NCI-H1436 treated with DMSO at 0.1 percent for 48 hours (cell line): ENCODE measurements around the gene SAP30BP.
A peak's percentile ranks its signal among the peaks of the same experiment; 100 is the strongest.
"Not testable (repeated sequence)": the region's sequence is repeated elsewhere in the genome, so short reads cannot be mapped to it uniquely, and the experiment has no call there.

ENCODE experiments used
- DNase-seq: peaks from one replicate; lab custom pipeline; 2025; lab: John Stamatoyannopoulos, UW

SAP30BP gene

DNA sequence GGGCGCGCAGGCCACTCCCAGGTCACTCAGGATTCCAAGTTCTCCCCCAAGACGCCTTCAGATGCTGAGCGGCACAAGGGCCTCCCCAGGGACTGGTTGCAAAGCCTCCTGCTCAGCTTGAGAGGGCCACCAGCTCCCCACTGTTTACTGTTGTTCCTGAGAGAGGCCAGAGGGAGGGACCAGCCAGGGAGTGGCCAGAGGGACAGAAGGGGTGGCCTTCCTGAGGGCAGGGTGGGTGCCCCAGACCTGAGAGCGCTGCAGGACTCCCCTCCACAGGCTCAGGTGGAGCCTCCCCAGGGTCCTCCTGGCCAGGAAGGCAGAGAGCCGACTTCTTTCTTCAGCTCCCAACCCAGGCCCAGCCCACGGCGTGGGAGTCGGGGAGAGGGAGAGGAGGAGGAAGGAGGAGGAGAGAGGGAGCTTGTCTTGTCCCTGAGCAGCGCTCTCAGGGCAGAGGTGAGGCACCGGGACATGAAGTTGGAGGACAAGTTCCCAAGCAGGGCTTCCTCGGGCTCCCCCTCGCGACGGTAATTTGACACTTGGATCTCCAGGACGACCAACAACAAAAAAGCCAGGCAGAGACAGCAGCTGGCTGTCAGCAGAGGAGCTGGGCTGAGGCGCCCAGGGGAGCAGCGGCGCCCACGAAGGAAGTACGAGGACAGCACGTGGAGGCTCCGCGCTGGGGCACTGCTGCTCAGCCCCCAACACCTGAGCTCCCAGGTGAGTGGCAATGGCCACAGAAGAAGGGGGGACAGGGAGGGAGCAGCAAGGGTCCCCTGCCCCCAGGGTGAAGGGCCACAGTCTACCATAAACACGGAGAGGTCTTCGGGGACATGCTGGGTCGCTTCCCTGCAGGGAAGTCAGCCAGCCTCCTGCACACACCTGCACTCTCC is 33.4 kb upstream of the SAP30BP start:
- peak; percentile 52 for DNase-seq

DNA sequence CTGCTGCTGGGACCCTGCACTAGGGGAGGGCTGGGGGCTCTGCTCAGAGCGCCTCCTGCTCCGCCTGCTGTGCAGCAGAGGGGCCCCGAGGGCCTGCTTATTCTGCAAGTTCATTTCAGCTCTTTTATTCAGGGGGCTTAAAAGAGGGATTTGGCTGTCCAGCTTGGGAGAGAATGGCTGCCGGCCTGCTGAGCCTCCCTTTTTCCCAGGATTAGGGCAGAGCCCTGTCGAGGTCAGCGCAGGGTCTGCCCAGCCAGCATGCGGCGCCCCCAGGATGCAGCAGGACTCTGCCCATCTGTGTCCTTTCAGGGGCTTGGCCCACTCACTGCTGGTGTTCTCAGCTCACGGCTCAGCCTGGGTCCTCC is 32.8 kb upstream of the SAP30BP start:
- no peak for DNase-seq

DNA sequence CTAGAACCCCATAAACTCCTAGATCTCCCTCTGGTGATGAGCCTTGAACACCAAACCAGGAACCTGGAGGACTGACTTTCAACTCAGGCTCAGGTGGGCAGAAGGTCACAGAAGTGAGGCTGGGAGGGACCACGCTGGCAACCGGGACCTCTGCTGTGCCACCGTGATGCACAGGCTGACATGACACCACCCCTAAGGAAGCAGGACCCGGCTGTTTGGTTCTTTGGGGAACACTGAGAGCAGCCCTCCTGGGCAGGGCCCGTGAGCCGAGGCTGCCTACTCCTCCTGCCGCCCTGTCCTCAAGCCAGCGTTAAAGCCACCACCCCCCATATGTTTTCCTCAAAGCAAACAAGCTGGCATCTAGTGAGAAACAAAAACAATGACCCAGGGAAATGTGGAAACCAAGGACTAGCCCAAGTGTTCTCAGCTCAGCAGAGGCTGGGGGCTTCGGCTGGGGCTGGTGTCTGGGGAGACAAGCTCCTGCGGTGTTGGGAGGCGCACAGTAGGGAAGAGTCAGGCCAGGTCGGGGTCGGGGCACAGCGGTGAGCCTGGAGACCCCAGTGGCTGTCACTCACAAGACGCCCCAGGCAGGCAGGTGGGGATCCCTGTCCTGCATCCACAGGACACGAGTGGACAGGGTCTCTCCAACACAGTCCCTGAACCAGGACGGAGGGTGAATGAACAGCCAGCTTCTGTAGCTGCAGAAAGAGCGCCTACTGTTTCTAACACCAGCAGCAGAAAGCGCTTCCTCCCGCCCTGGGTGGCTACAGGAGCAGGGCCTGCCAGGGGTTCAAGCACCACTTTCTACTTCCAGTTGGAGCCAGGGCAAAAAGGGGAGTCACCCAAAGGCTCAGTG is 32.2 kb upstream of the SAP30BP start:
- DNase-seq, result no peak

DNA sequence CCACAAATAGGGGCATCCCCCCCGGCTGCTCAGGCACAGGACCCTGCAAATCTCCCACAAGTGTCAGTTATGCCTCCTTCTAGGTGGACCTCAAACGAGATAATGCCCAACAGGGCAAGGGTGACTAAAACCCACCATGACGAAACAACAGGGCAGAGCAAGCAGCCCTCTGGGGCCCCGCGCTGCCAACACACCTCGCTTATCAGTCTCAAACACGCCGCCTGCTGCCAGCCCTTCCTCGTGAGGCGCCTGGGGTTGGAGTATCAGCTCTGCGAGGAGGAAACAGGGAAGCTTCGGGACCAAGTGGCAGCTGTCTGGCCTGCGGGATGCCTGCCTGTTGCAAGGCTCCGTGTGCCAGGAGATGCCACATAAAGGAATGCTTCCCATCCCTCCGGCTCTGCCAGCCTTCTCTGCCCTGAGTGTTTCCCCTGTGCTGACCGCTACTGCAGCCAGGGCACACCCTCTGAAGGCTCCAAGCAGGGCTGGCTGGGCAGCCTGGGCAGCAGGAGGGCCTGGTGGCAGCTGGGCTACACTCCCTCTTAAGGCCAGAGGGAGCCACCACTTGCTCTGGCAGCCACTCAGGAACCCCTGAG is 31.4 kb upstream of the SAP30BP start:
- no peak for DNase-seq

DNA sequence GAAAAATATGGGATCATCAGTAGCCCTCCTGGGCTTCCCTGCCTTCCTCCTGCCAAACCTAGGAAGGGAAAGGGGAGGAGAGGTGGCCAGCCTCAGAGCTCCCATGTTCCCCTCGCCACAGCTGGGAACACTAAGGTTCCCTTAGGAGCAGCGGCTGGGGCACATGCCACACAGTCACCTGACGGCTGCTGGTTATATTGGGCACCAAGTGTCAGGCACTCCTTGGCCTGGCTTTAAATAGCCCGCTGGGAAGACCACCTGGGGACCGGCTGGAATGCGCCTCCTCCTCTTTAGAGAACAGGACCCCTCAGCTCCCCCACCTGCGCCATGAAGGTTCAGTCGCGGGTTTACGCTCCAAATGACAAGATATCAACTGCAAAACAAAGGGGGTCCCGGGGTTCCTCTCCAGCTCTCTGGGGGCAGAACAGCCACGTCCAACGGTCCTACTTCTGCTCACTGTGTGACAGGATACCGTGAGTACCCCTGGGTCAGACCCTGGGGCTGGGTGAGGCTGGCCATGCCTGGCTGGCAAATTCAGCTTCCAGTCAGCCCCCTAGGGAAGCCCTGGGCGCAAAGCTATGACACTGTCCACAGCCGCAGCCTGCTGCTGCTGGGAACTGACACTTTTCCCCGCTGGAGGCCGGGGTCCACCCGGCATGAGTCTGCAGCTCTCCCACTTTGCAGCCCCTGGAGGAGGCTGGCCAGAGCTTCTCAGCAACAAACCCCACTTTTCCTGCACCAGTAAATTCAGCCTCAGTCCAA is 30.6 kb upstream of the SAP30BP start:
- DNase-seq, result no peak

DNA sequence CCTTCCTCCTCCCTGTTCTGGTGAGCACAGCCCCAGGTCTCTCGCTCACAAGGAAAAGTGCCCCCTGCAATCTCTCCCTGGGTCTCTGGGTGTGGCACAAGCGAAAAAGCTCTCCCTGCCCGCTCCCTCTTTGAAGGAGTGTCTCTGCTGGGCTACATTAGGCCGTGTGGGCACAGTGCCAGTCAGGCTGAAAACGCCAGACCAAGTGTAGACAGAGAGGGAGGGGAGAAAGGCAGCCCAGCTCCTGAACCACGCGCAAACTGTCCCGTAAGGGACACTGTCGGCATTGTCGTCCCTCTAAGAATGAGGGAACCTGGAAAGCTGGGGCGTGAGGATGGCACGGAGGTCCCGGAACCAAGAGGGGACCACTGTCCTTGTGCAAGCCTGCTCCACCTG is 30.0 kb upstream of the SAP30BP start:
- DNase-seq, result no peak

DNA sequence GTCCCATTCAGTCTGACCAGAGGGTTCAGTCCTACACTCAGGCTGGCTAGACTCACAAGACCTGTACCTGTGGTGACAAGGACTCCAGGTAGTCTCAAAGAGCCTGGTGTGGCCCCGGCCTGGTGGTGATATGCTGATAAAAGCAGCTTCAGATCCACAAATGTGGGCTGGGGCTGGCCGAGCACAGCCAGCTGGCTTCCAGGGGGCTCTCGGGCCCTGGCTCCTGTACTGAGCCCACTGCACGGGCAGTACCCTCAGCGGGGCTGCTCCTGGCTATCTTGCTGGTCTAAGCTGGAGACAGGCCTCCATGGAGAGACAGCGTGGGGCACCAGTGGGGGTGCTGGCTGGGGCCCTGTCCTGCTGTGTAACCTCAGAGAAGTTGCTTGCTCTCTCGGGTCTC is 29.6 kb upstream of the SAP30BP start:
- no peak for DNase-seq

DNA sequence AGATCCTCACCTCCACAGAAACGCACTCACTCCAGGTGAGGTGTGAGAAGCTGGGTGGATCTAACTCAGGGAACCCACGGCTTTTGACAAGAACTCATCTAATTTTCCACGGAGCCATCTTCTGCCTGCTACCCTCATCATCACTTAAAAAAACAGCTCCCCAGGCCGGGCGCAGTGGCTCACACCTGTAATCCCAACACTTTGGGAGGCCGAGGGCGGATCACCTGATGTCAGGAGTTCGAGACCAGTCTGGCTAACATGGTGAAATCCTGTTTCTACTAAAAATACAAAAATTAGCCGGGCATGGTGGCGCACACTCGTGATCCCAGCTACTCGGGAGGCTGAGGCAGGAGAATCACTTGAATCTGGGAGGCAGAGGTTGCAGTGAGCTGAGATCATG is 29.1 kb upstream of the SAP30BP start:
- DNase-seq, result not testable (repeated sequence)

DNA sequence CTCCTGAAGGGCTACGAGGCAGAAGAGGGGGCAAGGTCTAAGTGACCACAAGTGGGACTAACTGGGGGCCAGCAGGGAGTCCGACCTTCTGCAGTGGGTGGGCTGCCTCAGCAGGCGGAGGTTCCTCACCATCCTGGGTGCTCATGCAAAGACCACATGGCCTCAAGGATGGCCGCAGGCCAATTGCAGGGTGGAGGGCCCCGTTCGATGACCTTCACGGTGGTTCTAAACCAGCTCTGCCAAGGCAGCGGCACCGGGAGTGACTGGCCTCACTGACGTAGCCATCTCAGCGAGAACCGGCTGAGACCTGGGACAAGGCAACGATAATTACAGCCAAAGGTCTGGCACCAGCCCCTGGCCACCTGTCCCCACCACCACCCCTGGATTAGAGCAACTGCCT is 28.2 kb upstream of the SAP30BP start:
- no peak for DNase-seq

DNA sequence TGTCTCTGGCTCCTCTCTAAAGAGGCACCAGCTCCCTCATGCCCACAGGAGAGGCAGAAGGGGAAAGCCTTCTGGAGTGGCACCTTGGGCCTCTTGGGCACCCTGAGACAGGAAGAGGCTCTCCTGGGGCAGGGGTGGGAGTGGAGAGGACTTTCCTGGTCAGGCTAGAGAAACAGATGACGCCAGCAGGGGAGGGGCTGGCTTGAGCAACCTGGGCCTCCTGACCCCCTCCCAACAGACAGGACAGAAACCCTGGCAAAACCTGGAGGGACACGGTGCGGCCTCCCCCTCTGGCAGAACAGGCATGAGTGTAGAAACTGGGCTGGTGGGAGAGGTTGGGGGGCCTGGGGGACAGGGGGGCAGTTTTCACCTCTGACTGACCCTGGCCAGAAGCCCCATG is 27.8 kb upstream of the SAP30BP start:
- no peak for DNase-seq

DNA sequence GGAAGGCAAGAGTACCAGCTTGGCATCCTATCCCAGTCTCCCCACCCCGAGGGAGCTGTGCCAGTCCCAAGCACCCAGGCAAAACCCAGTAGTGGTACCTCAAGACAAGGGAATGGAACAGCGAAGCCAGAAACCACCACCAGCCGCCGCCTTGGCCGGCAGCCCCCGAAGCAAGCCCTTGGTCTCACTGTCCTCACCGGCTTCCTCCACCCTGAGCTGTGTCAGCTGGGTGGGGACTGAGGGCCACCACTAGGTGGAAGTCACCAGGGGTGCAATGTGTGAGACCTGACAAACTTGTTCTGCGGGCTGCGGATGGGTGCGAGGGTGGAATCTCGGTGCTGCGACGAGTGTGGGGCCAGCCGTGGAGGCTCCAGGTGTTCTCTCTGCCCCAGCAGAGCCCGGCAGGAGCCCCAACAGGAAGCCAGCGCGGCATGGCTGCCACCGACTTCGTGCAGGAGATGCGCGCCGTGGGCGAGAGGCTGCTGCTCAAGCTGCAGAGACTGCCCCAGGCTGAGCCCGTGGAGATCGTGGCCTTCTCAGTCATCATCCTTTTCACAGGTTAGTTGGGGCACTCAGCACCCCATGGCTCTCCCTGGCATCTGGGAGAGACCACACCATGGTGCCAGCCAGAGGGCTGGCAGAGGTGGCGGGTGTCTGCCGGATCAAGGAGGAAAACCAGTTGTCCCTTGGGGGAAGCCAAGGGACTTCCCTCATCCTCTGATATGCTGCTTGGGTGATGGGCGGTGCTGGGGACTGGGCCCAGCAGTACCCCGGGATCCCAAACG is 27.2 kb upstream of the SAP30BP start:
- DNase-seq, result no peak

DNA sequence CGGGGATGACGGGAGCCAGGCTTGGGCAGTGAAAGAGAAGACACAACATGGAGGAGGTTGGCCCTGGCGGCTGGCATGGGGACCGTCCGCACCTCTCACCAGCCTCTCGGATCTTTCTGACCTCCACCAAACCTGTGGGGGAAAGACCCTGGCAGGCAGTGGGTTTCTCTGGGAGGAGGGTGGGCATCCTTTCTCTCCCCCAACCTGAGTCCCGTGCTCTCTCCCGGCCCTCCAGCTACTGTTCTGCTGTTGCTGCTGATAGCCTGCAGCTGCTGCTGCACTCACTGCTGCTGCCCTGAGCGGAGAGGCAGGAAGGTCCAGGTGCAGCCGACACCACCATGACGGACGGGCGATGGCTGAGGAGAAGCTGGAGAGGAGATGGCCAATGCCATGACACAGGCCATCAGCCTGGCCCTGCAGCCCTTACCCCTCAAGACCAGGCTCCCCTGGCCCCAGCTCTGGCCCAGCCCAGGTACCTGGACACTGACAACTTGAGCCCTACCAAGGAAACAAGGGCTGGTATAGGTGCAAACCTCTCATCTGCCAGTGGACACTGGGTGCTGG is 26.5 kb upstream of the SAP30BP start:
- no peak for DNase-seq

DNA sequence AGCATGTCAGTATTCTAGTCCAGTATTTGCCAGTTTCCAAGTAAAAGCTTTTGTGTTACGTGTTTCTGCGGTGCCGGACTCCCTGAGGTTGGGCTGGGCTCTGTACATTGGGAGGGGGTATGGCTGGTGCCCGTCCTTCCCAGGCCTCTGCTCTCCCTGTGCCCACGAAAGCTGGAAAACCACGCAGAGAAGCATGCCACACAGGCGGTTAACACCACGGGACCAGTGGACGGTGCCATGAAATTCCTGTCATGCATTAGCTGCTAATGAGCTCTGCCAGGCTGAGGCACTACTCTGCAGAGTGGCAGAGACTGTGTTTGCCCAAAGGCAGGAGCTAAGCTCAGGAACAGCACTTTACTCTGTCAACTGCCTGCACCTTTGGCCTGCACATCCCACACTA is 25.8 kb upstream of the SAP30BP start:
- no peak for DNase-seq

DNA sequence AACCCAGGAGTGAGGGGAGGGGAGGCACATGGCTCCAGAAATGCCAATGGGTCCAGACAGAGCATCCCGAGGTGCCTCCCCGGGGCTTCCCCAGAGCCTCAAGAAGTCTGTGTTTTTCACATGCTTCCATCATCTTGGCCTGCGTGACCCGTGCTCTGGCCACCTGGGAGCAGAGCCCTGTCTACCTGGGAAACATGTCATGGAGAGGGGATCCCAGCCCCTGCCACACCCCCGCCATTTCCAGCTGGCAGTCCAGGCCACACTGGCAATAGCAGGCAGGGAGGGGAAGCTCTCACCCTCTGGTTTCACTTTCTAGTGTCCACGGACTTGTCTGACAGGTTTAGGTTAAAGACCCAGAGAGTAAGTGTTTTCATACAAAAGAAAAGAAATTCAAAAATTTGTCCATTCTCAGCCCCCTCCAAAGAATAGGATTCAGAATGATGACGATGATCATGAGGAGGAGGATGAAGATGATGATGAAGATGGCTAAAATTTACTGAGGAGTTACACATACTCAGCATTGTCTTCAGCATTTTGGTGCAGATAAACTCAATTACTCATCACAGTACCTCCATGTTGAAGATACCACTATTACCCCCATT is 24.9 kb upstream of the SAP30BP start:
- DNase-seq, result no peak

DNA sequence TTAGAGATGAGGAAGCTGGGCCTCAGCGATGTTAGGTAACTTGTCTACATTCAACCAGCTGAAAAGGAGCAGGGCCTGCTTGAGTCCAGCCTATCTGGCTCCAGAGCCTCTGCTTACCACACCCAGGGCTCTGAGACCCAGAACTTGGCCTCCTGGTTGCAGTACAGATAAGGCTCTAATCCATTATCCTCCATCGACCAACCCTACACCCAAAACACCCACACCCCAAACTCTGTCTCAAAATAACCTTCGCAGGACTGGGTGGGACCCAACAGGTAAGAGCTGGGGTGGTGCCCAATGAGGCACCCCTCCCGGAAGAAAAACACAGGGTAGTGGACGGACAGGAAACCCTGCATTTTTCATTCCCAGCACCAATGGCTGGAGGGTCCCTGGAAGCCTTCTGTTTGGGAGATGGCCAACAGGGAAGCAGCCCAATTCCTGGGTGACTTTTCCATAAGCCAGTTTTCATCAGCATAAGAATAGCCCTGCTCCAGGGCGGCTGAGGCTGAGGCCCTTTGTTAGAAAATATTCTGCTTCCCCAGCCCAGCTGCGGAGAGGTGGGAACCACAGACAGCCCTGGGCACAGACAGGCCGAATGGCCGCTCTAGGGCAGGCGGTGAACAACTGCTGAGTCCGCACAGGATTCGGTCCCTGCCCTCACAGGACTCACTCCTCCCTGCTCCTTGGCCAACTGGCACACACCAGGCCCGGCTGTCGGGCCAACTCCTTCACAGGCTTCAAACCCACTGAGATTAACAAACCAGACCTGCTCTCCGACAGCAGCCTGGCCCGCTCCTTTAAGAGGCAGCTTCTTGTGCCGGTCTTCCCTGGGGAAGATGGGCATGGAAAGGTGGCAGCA is 24.1 kb upstream of the SAP30BP start:
- DNase-seq, result no peak

DNA sequence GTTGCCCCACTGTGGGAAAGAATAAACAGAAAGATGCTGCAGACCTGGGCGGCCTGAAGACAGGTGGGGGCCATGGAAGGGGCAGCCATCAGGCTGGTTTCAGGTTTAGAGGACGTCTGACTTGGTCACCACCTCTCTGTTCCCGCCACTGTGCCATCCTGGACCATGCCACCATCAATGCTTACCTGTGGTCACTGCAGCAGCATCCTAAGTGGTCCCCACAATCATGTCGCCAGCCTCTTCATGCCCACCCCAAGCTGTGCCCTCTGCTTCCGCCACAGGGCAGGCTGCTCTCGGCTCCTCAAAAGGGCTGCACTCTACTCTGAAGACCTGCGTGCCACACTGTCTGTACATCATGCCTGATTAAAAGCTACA is 23.5 kb upstream of the SAP30BP start:
- DNase-seq, result no peak

DNA sequence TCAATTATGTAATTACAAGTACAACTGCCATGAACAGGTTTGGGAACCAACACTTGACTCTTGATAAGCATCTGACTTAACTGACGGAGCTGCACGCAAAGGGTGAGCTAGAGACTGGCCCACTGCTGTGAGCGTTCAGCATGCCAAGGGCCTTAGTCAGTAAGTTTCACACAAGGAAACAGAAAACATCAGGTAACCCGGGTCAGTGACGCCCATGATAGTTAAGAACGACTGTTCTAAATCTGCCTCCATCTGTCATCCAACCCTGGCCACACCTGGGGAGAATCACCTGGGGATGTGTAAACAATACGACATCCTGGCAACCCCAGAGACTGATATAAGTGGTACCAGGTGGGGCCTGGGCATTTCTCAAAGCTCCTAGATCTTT is 21.6 kb upstream of the SAP30BP start:
- DNase-seq, result no peak

DNA sequence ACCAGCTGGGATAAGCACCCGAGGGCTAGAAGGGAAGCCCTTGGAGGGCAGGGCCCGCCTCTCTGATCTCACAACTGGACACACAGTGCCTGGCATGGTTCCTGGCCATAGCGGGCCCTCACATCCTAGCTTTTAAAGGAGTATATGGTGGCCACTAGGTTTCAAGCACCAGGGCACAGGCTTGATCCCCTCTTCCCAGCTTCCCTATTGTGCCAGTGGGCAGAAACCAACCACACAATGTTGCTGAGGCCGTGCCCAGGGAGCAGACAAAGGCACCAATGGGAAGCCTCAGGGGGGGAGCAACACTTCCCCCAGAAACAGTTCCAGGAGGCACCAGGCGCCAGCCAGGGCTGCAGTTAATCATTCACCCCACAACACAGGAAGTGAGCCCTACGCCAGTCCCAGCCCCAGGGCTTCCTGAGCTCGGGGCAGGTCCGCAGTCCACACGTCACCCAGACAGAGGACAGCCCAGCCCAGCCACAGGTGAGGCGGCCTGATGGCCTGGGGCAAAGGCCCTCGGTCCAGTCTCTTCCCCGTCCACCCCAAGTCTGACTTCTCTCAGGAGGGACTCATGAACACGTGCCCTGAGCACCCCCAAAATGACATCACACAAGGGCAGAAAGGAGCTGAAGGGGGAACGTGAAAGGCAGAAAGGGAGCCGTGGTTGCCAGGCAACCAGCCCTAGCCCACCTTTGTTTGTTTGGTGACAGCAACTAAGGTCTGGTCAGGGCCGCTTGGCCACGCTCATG is 21.1 kb upstream of the SAP30BP start:
- DNase-seq, result no peak

DNA sequence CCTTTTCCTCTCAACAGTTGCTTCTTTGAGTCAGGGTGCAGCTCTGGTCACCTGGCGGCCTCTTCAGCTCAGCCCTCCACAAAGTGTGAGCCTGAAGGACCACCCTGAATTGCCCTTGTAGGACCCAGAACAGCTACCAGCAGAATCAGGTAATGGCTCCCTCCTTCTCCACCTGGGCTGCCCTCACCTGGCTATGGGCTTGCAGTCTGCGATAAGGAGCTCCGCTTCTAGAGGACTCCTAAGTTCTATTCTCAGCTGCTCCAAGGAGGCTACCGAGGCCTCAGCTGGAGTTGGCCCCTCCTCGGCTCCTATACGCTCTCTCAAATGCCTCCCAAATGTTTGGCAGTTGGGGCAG is 20.5 kb upstream of the SAP30BP start:
- no peak for DNase-seq
